GM10847 (cell line): Measurements from ENCODE around the gene ADAD1.

Experiments
- POLR2A ChIP-seq: IDR thresholded peaks from 2 replicates; pipeline ENCODE4 v1.6.1; 2011; ENCODE audit not compliant: insufficient read length; ENCODE audit errors: extremely low read depth

The ADAD1 gene

DNA sequence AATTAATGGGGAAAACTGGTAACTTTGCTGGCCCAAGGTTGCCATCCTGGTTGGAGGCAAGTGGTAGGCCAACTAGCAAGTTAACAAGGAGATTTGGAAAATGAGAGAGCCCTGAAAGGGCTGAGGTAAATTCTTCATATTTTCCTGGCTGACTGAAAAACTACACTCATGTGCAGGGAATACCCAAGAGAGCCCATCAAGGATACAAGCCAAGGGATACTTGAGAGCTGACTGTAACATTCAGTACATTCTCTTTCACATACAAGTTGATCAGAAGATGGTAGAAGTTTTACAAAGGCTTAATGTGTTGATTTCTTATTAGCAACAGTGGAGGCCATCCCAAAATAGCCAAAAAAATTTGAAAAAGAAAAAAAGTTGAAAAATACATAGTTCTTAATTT, 44.4 kb downstream of the ADAD1 start:
- TF ChIP-seq POLR2A = no peak

DNA sequence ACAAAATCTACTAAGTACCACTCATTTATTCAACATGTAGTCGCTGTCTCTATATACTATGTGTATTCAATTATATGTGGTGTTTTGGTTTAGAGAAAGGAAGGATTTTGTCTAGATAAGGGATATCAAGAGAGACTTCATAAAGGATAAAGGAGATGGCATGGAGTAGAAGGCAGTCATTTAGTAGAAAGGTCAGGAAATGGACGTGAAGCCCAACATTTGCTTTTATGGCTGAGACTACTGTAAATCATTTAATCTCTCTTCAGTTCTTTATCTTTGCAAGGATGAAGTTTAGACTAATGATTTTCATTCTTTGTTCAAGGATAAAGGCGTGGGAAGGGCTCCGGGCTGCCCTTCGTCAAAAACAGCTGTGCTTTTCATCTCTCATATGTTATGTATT, 52.5 kb downstream of the ADAD1 start:
- TF ChIP-seq POLR2A = no peak

DNA sequence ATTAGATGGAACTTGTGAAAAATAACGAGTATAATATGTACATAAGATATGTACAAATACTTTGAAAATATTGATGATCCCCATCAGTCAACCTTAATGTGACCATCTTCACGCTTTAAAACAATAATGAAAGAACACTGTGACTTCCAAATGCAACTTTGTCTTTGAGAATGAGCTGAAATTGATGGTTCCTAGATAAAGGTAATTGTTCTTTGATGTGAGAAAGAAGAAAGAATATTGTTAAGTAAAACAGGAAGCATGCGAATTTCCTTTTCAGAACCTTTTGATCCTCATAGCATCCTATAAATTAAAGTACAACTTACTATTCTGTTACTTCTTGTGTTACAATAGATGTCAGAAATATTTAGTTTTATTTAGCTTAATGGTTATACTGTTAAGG, 55.5 kb downstream of the ADAD1 start:
- TF ChIP-seq POLR2A = no peak

DNA sequence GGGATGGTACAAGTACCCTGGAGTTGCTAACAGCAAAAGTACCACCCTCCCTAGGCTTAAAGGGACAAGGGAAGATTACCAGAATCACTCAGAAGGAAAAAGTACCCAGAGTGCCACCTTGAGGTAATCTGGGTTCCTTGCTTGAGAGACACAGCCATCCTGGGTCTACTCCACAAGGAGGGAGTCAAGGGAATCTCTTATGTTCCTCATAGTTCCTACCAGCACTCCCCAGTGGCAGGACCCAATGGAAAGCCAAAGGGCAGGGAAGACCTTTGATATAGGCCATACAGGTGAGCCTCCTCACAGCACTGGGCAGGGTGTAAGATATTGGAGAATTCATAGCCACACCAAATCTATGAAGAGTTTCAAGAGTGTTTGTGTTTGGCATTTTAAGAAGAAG, 72.0 kb downstream of the ADAD1 start:
- no peak for TF ChIP-seq POLR2A

DNA sequence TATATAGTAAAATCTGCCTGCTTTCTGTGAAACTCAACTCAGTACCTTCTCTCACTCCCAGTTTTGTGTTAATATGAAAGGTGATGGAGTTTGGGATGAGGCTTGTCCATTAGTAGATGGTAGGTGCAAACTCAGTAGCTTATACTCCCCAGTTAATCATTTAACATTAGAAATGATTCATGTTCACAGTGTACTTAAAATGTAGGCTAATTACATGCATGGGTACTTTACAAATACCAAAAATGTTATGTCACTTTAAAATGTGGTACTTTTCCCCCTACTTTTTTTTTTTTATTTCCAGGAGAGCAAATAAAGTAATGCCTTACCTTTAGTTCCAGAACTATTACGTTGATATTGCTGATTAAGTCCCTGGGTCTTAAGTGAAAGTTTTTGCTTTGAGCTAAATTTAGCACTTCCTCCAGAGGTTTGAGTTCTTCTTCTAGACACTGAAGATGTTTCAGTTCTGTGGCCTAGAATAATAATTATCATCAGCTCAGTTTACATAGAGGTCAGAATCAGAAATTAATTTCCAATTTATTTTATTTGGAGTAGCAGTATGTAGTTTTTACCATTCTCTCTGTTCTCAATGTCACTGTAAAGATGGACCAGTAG, 74.7 kb downstream of the ADAD1 start:
- TF ChIP-seq POLR2A = no peak

DNA sequence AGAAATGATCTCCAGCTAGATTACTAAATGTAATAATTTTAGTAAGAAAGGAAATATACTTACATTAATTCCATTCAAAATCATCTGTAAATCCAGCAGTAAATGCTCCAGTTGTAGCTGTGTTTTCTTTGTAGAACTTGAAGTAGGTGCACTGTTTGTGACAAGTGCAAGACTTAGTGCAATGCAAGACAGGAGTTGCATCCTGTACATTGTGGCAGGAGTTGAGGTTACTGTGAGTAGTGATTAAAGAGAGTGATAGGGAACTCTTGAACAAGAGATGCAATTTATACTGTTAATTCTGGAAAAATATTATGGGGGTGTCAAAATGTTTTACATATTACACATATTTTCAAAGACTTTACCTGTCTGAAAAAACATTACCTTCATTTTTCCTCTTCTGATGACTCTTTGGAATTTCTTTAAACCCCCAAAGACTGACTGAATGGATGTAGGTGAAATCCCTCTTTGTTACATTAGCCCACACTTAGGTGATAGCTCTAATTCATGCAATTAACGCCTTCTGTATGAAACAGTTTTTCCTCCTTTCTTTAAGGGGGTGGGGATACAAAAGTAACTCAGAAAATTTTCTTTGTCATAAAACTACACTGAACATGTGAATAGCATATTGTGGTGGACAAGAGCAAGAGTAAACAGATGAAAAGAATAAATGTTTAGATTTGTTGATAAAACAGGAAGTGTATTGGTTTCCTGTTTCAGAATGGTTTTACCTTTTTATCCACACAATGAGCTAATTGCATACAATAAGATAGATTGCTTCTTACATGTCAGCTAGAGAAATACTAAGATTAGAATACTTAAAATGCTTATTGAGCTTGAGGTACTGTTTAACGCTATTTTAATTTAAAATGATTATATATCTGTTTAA, 77.7 kb downstream of the ADAD1 start, which contains the start of gene IL2:
IL2 (minus strand) TSS at position 495 of the 886 bp plus-strand sequence; CDS start at position 210, 285 bp downstream.
- TF ChIP-seq POLR2A = no peak

DNA sequence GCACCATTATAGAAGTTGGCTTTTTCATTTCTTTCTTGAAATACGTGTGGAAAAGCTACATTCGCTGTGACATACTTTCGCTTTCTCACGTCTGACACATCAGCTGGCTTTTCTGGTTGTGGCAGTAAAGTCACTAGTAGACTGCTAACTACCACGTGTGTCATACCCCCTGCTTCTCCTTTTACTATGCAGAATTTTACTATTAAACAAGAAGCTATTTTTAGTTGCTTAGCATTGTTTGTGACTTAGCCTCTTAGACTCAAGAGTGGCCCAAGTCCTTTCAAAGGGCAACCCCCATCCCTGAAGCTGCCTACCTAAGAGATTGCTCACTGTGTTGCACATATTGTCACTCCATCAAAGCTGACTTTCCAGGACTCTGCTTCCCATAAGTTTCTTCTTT, 79.8 kb downstream of the ADAD1 start:
- no peak for TF ChIP-seq POLR2A

DNA sequence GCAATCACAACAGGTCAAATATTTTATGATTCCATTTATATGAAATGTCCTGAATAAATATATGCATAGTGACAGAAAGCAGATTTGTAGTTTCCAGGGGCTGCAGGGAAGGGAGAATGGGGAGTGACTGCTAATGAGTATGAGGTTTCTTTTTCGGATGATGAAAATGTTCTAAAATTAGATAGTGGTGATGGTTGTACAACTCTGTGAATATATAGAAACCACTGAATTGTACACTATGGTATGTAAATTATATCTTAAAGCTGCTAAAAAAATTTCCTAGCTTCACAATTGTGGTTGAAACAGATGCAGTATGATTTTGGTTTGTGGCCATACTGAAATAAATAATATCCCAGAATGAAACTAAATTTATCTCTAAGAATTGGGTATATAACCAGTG, 90.6 kb downstream of the ADAD1 start:
- no peak for TF ChIP-seq POLR2A

DNA sequence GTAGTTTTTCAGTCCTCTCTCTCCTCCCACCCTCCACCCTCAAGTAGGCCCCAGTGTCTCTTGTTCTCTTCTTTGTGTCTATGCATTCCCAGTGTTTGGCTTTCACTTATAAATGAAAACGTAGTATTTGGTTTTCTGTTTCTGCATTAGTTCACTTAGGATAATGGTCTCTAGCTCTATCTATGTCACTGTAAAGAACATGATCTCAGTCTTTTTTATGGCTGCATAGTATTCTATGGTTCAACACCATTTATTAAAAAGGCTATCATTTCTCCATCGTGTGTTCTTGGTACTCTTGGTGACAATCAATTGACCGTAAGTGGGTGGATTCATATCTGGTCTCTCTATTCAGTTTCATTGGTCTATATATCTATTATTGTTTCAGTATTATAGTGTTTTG, 96.4 kb downstream of the ADAD1 start:
- no peak for TF ChIP-seq POLR2A

DNA sequence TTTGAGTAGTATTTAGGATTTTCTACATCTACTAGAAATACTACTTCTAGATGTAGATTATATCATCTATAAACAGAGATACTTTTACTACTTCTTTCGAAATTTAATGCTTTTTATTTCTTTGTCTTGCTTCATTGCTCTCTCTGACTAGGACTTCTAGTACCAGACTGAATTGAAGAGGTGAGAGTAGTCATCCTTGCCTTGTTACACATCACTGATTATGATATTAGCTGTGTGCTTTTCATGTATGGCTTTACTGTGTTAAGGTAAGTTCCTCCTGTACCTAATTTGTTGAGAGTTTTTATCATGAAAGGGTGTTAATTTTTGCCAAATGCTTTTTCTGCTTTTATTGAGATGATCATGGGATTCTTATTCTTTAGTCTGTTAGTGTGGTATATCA, 97.3 kb downstream of the ADAD1 start:
- TF ChIP-seq POLR2A = no peak

DNA sequence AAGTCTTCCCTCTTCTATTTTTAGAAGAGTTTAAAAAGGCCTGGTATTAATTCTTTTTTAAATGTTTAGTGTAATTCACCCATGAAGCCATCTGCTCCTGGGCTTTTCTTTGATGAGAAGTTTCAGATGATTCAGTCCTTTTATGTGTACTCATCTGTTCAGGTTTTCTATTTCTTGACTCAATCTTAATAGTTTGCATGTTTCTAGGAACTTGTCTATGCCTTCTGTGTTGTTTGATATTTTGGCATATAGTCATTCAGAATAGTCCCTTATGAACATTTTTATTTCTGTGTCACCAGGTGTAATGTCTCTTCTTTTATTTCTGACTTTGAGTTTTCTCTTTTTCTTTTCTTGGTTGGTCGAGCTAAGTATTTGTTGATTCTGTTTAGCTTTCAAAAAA, 97.9 kb downstream of the ADAD1 start:
- TF ChIP-seq POLR2A = no peak
